Muscle of back (tissue), 11 donors: ENCODE data around the gene SYP. TPM values are rescaled to one million over a fixed set of nuclear protein-coding genes. Genes with fewer than 3 reads are reported as not detected.

Source experiments
- DNase-seq, 3 donors: peaks; one replicate each; pipeline versions ENCODE4 v3.0.0 to v3.0.0-alpha.2; 2013
- polyA plus RNA-seq, 10 donors: library from polyadenylated mRNA; unstranded; fragments of 120-200 nt; gene quantifications; one replicate each; pipeline ENCODE4 v1.2.1, GENCODE V29; 2013; ENCODE audit not compliant: insufficient read length in 10 of 10

The SYP gene
- polyA plus RNA-seq, 10 donors = 0.95 to 1.6 (median 1.3) TPM

GRCh38 chrX:49139713-49140112 lies 60.3 kb downstream of the SYP start:
- no peak for DNase-seq

Other genes starting within 250 kb of the SYP start
- 10 to 100 TPM; 31.5 to 41.9 (median 34.9) TPM for gene OTUD5, start 242.6 kb downstream of the SYP start, polyA plus RNA-seq
- 1 to 10 TPM in 6 of 10 donors, under 1 TPM in 4; 0.87 to 2.2 (median 1.3) TPM for gene KCND1, start 228.3 kb downstream of the SYP start, polyA plus RNA-seq
- gene GRIPAP1, start 197.9 kb downstream of the SYP start, polyA plus RNA-seq = 10 to 100 TPM; 16.9 to 34.3 (median 23.9) TPM
- gene TFE3, start 156.8 kb downstream of the SYP start, polyA plus RNA-seq = 10 to 100 TPM; 17.6 to 26.0 (median 21.0) TPM
- 1 to 10 TPM; 3.2 to 5.3 (median 3.8) TPM for gene CCDC120, start 141.2 kb downstream of the SYP start, polyA plus RNA-seq
- gene PRAF2, start 126.2 kb downstream of the SYP start, polyA plus RNA-seq = 10 to 100 TPM; 16.4 to 28.4 (median 22.5) TPM
- 10 to 100 TPM; 26.6 to 49.1 (median 34.1) TPM for gene WDR45, start 120.3 kb downstream of the SYP start, polyA plus RNA-seq
- gene GPKOW, start 76.5 kb downstream of the SYP start, polyA plus RNA-seq = 10 to 100 TPM; 15.4 to 19.0 (median 18.0) TPM
- gene MAGIX, start 37.4 kb downstream of the SYP start, polyA plus RNA-seq = 1 to 10 TPM in 9 of 10 donors, under 1 TPM in 1; 0.97 to 2.4 (median 1.9) TPM
- gene PLP2, start 28.3 kb downstream of the SYP start, polyA plus RNA-seq = 100 to 1,000 TPM in 9 of 10 donors, 10 to 100 TPM in 1; 75.3 to 165 (median 144) TPM
- gene PRICKLE3, start 13.8 kb downstream of the SYP start, polyA plus RNA-seq = 1 to 10 TPM; 2.6 to 5.0 (median 4.0) TPM
- gene CACNA1F, start 33.1 kb upstream of the SYP start, polyA plus RNA-seq = under 1 TPM in 2 of 10 donors, not detected in 8; 0.05 to 0.27 TPM
- gene CCDC22, start 35.3 kb upstream of the SYP start, polyA plus RNA-seq = 10 to 100 TPM in 8 of 10 donors, 1 to 10 TPM in 2; 9.4 to 12.3 (median 11.1) TPM
- gene FOXP3, start 64.5 kb upstream of the SYP start, polyA plus RNA-seq = under 1 TPM; 0.19 to 0.95 (median 0.43) TPM
- gene PPP1R3F, start 69.6 kb upstream of the SYP start, polyA plus RNA-seq = 1 to 10 TPM; 6.0 to 8.3 (median 7.0) TPM
- gene GAGE10, start 103.5 kb upstream of the SYP start, polyA plus RNA-seq = not detected
- not detected for gene GAGE12J, start 121.8 kb upstream of the SYP start, polyA plus RNA-seq
- gene GAGE13, start 131.4 kb upstream of the SYP start, polyA plus RNA-seq = not detected